GM19438 (cell line): ENCODE measurements around the gene OLFM4.
"Not testable (repeated sequence)": the region's sequence is repeated elsewhere in the genome, so short reads cannot be mapped to it uniquely, and the experiment has no call there.

Experiments used
- ATAC-seq: cut with Tn5 transposase; IDR thresholded peaks from one replicate; pipeline ENCODE4 v1.9.1; 2021; ENCODE audit warnings: low read depth; ENCODE audit not compliant: unreplicated experiment

Gene OLFM4

GRCh38 chr13:53014018-53014417 lies 14.6 kb upstream of the OLFM4 start:
- ATAC-seq = not testable (repeated sequence)

GRCh38 chr13:53014495-53015443 lies 13.8 kb upstream of the OLFM4 start:
- ATAC-seq = no peak

- ATAC-seq = no peak
Observed at GRCh38 chr13:53015971-53016370, 12.6 kb upstream of the OLFM4 start.

- ATAC-seq = no peak
Observed at GRCh38 chr13:53017433-53017970, 11.1 kb upstream of the OLFM4 start.

- no peak for ATAC-seq
Observed at GRCh38 chr13:53018690-53019647, 9.6 kb upstream of the OLFM4 start.

GRCh38 chr13:53020764-53021335 lies 7.8 kb upstream of the OLFM4 start:
- no peak for ATAC-seq

- ATAC-seq = no peak
Observed at GRCh38 chr13:53023246-53023645, 5.4 kb upstream of the OLFM4 start.

GRCh38 chr13:53028063-53028462 lies 550 bp upstream of the OLFM4 start:
- no peak for ATAC-seq

GRCh38 chr13:53032849-53033248 lies 4.2 kb downstream of the OLFM4 start:
- ATAC-seq = no peak

- no peak for ATAC-seq
Observed at GRCh38 chr13:53038993-53039392, 10.4 kb downstream of the OLFM4 start.

- ATAC-seq = no peak
Observed at GRCh38 chr13:53041968-53042516, 13.4 kb downstream of the OLFM4 start.

GRCh38 chr13:53042877-53043276 lies 14.3 kb downstream of the OLFM4 start:
- no peak for ATAC-seq

GRCh38 chr13:53043398-53043797 lies 14.8 kb downstream of the OLFM4 start:
- ATAC-seq = no peak

GRCh38 chr13:53045189-53045588 lies 16.6 kb downstream of the OLFM4 start:
- no peak for ATAC-seq

- ATAC-seq = no peak
Observed at GRCh38 chr13:53048880-53049279, 20.3 kb downstream of the OLFM4 start.

- no peak for ATAC-seq
Observed at GRCh38 chr13:53050151-53050550, 21.5 kb downstream of the OLFM4 start.

- ATAC-seq = no peak
Observed at GRCh38 chr13:53052675-53053074, 24.1 kb downstream of the OLFM4 start.

GRCh38 chr13:53054569-53054968 lies 26.0 kb downstream of the OLFM4 start:
- no peak for ATAC-seq

GRCh38 chr13:53058065-53058679 lies 29.6 kb downstream of the OLFM4 start:
- ATAC-seq = no peak
